ENCODE data around the gene RBM19.

The RBM19 gene

DNA sequence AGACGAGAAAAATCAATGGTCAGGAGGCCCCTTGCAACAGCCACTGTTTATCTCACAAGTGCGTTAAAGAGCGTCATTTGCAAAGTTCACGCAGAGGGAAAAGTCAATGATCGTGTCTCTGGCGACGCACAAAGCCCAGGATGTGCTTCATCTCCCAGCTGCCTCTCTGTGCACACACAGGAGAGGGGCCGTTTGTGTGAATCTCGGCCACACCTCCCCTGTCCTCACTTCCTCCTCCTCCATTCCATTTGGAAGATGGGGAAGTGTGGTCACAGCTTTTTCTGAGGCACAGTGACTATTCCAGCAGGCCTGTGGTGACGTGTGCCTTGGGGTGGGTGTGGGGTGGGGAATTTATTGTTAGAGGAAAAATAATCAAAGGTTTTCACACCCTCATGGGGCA, 90.4 kb downstream of the RBM19 start:
- no peak overlapping the region for H3K27ac ChIP-seq (ENCODE audit: insufficient read depth in 1 of 2, low read depth in 1 of 2, low read length in 2 of 2, poor library complexity in 1 of 2, severe bottlenecking in 2 of 2)
- WGBS (ENCODE audit: insufficient coverage): 93% methylated on average over 8 of the region's 10 CpGs
- CTCF ChIA-PET: no interaction called here
- POLR2A ChIA-PET: no interaction called here
- no peak overlapping the region for H3K4me3 ChIP-seq (ENCODE audit: control insufficient read depth in 1 of 7, extremely low read depth in 1 of 7, insufficient read depth in 4 of 7, low read depth in 2 of 7, low read length in 6 of 7)
- no peak for DNase-seq
- no peaks in the 10 kb centered on the region for H3K9me3 ChIP-seq (ENCODE audit: control extremely low read depth in 1 of 5, control insufficient read depth in 4 of 5, insufficient read depth in 2 of 5, low read depth in 1 of 5, low read length in 4 of 5)
- peaks cover 0 to 25% (median 12%) of the 10 kb centered on the region in 4 experiments for H3K36me3 ChIP-seq (ENCODE audit: control insufficient read depth in 4 of 4, insufficient read depth in 4 of 4, low read length in 3 of 4)
- no peaks in the 10 kb centered on the region for H3K4me1 ChIP-seq (ENCODE audit: control extremely low read depth in 1 of 4, control insufficient read depth in 4 of 4, insufficient read depth in 4 of 4, low read length in 3 of 4)
- no peaks in the 10 kb centered on the region for H3K27me3 ChIP-seq (replicated peaks in 2 of 5; ENCODE audit: control insufficient read depth in 4 of 5, insufficient read depth in 5 of 5, low read length in 4 of 5)

DNA sequence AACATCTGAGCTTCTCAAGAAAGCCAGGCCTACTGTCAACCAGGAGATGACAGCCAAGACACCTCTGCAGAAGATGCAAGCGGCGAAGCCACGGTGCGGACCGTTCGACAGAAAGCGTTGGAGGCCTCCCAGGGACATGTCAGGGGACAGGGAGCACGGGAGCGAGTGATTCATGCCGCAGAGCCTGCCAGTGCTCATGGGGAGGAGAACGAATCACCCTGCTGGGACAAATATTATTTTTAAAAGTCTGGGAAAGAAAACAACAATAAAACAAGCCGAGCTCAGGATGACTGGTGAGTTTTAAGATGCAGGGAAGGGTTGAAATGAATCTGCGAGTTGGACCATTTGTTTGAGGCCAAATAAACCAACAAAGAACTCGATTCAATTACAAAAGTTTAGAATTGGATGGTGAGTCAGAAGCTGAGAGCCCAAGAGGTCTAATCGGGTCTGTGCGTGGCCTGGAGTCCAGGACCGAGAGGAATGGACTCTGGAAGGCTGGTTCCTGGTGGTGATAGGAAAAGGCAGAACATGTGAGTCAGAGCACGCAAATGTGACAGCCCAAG, 91.0 kb downstream of the RBM19 start:
- 97% methylated on average over 16 of the region's 18 CpGs for WGBS (ENCODE audit: insufficient coverage)
- no peak for DNase-seq
- Histone ChIP-seq H3K36me3 (ENCODE audit: control insufficient read depth in 4 of 4, insufficient read depth in 4 of 4, low read length in 3 of 4) (peaks cover 0 to 25% (median 11%) of the 10 kb centered on the region in 4 experiments), H3K9me3 (ENCODE audit: control extremely low read depth in 1 of 5, control insufficient read depth in 4 of 5, insufficient read depth in 2 of 5, low read depth in 1 of 5, low read length in 4 of 5) (no peaks in the 10 kb centered on the region), H3K27ac (ENCODE audit: insufficient read depth in 1 of 2, low read depth in 1 of 2, low read length in 2 of 2, poor library complexity in 1 of 2, severe bottlenecking in 2 of 2) (no peak overlapping the region), H3K4me1 (ENCODE audit: control extremely low read depth in 1 of 4, control insufficient read depth in 4 of 4, insufficient read depth in 4 of 4, low read length in 3 of 4) (no peaks in the 10 kb centered on the region), H3K27me3 (replicated peaks in 2 of 5; ENCODE audit: control insufficient read depth in 4 of 5, insufficient read depth in 5 of 5, low read length in 4 of 5) (no peaks in the 10 kb centered on the region), H3K4me3 (ENCODE audit: control insufficient read depth in 1 of 7, extremely low read depth in 1 of 7, insufficient read depth in 4 of 7, low read depth in 2 of 7, low read length in 6 of 7) (no peak overlapping the region)
- ChIA-PET CTCF (no interaction called here), POLR2A (no interaction called here)

GRCh38 chr12:113874326-113874725, 91.8 kb downstream of the RBM19 start:
- Histone ChIP-seq H3K36me3 (ENCODE audit: control insufficient read depth in 4 of 4, insufficient read depth in 4 of 4, low read length in 3 of 4) (peaks cover 0 to 25% (median 11%) of the 10 kb centered on the region in 4 experiments), H3K27ac (ENCODE audit: insufficient read depth in 1 of 2, low read depth in 1 of 2, low read length in 2 of 2, poor library complexity in 1 of 2, severe bottlenecking in 2 of 2) (no peak overlapping the region), H3K4me1 (ENCODE audit: control extremely low read depth in 1 of 4, control insufficient read depth in 4 of 4, insufficient read depth in 4 of 4, low read length in 3 of 4) (no peaks in the 10 kb centered on the region), H3K4me3 (ENCODE audit: control insufficient read depth in 1 of 7, extremely low read depth in 1 of 7, insufficient read depth in 4 of 7, low read depth in 2 of 7, low read length in 6 of 7) (no peak overlapping the region), H3K9me3 (ENCODE audit: control extremely low read depth in 1 of 5, control insufficient read depth in 4 of 5, insufficient read depth in 2 of 5, low read depth in 1 of 5, low read length in 4 of 5) (no peaks in the 10 kb centered on the region), H3K27me3 (replicated peaks in 2 of 5; ENCODE audit: control insufficient read depth in 4 of 5, insufficient read depth in 5 of 5, low read length in 4 of 5) (no peaks in the 10 kb centered on the region)
- ChIA-PET POLR2A (no interaction called here), CTCF (no interaction called here)
- DNase-seq: no peak
- 97% methylated on average over 11 of the region's 11 CpGs for WGBS (ENCODE audit: insufficient coverage)

GRCh38 chr12:113873740-113874139, 92.4 kb downstream of the RBM19 start:
- H3K9me3 ChIP-seq (ENCODE audit: control extremely low read depth in 1 of 5, control insufficient read depth in 4 of 5, insufficient read depth in 2 of 5, low read depth in 1 of 5, low read length in 4 of 5): no peaks in the 10 kb centered on the region
- POLR2A ChIA-PET: no interaction called here
- no peaks in the 10 kb centered on the region for H3K27me3 ChIP-seq (replicated peaks in 2 of 5; ENCODE audit: control insufficient read depth in 4 of 5, insufficient read depth in 5 of 5, low read length in 4 of 5)
- H3K4me1 ChIP-seq (ENCODE audit: control extremely low read depth in 1 of 4, control insufficient read depth in 4 of 4, insufficient read depth in 4 of 4, low read length in 3 of 4): no peaks in the 10 kb centered on the region
- H3K27ac ChIP-seq (ENCODE audit: insufficient read depth in 1 of 2, low read depth in 1 of 2, low read length in 2 of 2, poor library complexity in 1 of 2, severe bottlenecking in 2 of 2): no peak overlapping the region
- CTCF ChIA-PET: no interaction called here
- H3K36me3 ChIP-seq (ENCODE audit: control insufficient read depth in 4 of 4, insufficient read depth in 4 of 4, low read length in 3 of 4): peaks cover 0 to 25% (median 9%) of the 10 kb centered on the region in 4 experiments
- H3K4me3 ChIP-seq (ENCODE audit: control insufficient read depth in 1 of 7, extremely low read depth in 1 of 7, insufficient read depth in 4 of 7, low read depth in 2 of 7, low read length in 6 of 7): no peak overlapping the region
- DNase-seq: no peak
- 96% methylated on average over 7 of the region's 8 CpGs for WGBS (ENCODE audit: insufficient coverage)

DNA sequence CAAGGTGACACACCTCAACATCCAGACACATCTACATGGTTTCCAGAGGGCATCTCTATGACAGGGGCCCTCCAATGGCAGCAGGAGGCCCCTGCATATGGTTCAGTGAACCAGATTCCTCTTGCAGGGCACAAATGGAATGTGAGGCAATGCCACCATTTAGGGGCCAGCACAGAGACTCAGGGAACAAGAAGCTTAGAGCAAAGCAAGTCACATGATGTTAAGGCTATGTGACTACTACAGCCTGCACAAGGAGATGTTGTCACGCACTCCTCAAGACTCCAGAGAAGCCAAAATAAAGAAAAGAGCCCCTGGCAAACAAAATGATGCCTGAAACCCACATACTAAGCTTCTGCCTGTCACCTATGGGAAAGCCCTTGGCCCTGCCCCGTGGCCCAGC, 95.2 kb downstream of the RBM19 start:
- CTCF ChIA-PET: no interaction called here
- H3K4me3 ChIP-seq (ENCODE audit: control insufficient read depth in 1 of 7, extremely low read depth in 1 of 7, insufficient read depth in 4 of 7, low read depth in 2 of 7, low read length in 6 of 7): no peak overlapping the region
- POLR2A ChIA-PET: no interaction called here
- H3K27ac ChIP-seq (ENCODE audit: insufficient read depth in 1 of 2, low read depth in 1 of 2, low read length in 2 of 2, poor library complexity in 1 of 2, severe bottlenecking in 2 of 2): no peak overlapping the region
- no peaks in the 10 kb centered on the region for H3K9me3 ChIP-seq (ENCODE audit: control extremely low read depth in 1 of 5, control insufficient read depth in 4 of 5, insufficient read depth in 2 of 5, low read depth in 1 of 5, low read length in 4 of 5)
- no peaks in the 10 kb centered on the region for H3K27me3 ChIP-seq (replicated peaks in 2 of 5; ENCODE audit: control insufficient read depth in 4 of 5, insufficient read depth in 5 of 5, low read length in 4 of 5)
- no peak for DNase-seq
- peaks cover 0 to 17% (median 5%) of the 10 kb centered on the region in 4 experiments for H3K36me3 ChIP-seq (ENCODE audit: control insufficient read depth in 4 of 4, insufficient read depth in 4 of 4, low read length in 3 of 4)
- 100% methylated on average over 1 of the region's 2 CpGs for WGBS (ENCODE audit: insufficient coverage)
- H3K4me1 ChIP-seq (ENCODE audit: control extremely low read depth in 1 of 4, control insufficient read depth in 4 of 4, insufficient read depth in 4 of 4, low read length in 3 of 4): no peaks in the 10 kb centered on the region

GRCh38 chr12:113870035-113870434, 96.1 kb downstream of the RBM19 start:
- no peaks in the 10 kb centered on the region for H3K9me3 ChIP-seq (ENCODE audit: control extremely low read depth in 1 of 5, control insufficient read depth in 4 of 5, insufficient read depth in 2 of 5, low read depth in 1 of 5, low read length in 4 of 5)
- ChIA-PET CTCF (no interaction called here), POLR2A (no interaction called here)
- H3K27me3 ChIP-seq (replicated peaks in 2 of 5; ENCODE audit: control insufficient read depth in 4 of 5, insufficient read depth in 5 of 5, low read length in 4 of 5): no peaks in the 10 kb centered on the region
- peaks cover 0 to 17% (median 5%) of the 10 kb centered on the region in 4 experiments for H3K36me3 ChIP-seq (ENCODE audit: control insufficient read depth in 4 of 4, insufficient read depth in 4 of 4, low read length in 3 of 4)
- no peak overlapping the region for H3K4me3 ChIP-seq (ENCODE audit: control insufficient read depth in 1 of 7, extremely low read depth in 1 of 7, insufficient read depth in 4 of 7, low read depth in 2 of 7, low read length in 6 of 7)
- H3K4me1 ChIP-seq (ENCODE audit: control extremely low read depth in 1 of 4, control insufficient read depth in 4 of 4, insufficient read depth in 4 of 4, low read length in 3 of 4): no peaks in the 10 kb centered on the region
- DNase-seq: no peak
- H3K27ac ChIP-seq (ENCODE audit: insufficient read depth in 1 of 2, low read depth in 1 of 2, low read length in 2 of 2, poor library complexity in 1 of 2, severe bottlenecking in 2 of 2): no peak overlapping the region
- WGBS (ENCODE audit: insufficient coverage): 98% methylated on average over 8 of the region's 8 CpGs

- H3K27ac ChIP-seq (ENCODE audit: insufficient read depth in 1 of 2, low read depth in 1 of 2, low read length in 2 of 2, poor library complexity in 1 of 2, severe bottlenecking in 2 of 2): no peak overlapping the region
- peaks cover 0 to 3% (median 2%) of the 10 kb centered on the region in 4 experiments for H3K36me3 ChIP-seq (ENCODE audit: control insufficient read depth in 4 of 4, insufficient read depth in 4 of 4, low read length in 3 of 4)
- CTCF ChIA-PET: interaction anchor here (1.3 kb wide), 1 partner anchor 15 kb away, joined by 4 read pairs; no protein-coding TSS in a partner anchor
- H3K4me3 ChIP-seq (ENCODE audit: control insufficient read depth in 1 of 7, extremely low read depth in 1 of 7, insufficient read depth in 4 of 7, low read depth in 2 of 7, low read length in 6 of 7): no peak overlapping the region
- H3K9me3 ChIP-seq (ENCODE audit: control extremely low read depth in 1 of 5, control insufficient read depth in 4 of 5, insufficient read depth in 2 of 5, low read depth in 1 of 5, low read length in 4 of 5): no peaks in the 10 kb centered on the region
- no peaks in the 10 kb centered on the region for H3K27me3 ChIP-seq (replicated peaks in 2 of 5; ENCODE audit: control insufficient read depth in 4 of 5, insufficient read depth in 5 of 5, low read length in 4 of 5)
- POLR2A ChIA-PET: no interaction called here
- DNase-seq: no peak
- 94% methylated on average over 2 of the region's 3 CpGs for WGBS (ENCODE audit: insufficient coverage)
- peaks cover 0 to 7% (median 0%) of the 10 kb centered on the region in 4 experiments for H3K4me1 ChIP-seq (ENCODE audit: control extremely low read depth in 1 of 4, control insufficient read depth in 4 of 4, insufficient read depth in 4 of 4, low read length in 3 of 4)
Observed at GRCh38 chr12:113868365-113868764, 97.8 kb downstream of the RBM19 start.

All from common myeloid progenitor, CD34-positive (primary cell).